ENCODE data around the gene CD1C.
"Not testable (repeated sequence)": the region's sequence is repeated elsewhere in the genome, so short reads cannot be mapped to it uniquely, and the experiment has no call there.

Gene CD1C

DNA sequence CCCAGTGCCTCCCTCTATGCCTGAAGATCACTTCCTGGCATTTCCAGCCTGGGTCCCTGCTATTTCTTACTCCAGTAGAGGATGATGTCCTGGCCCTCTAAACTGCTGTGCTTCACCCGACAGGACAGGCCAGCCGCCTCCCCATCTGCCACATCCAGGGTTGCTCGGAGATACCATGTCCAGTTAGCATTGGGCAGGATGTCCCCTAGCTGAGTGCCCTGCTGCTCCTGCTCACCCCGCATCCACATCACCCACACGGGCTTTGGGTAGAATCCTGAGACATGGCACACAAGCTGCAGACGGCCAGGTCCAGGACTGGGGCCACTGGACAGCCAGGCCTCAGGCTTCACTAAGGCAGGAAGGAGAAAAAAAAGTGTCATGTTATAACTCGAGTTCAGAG lies 39.6 kb downstream of the CD1C start:
- no peak for DNase-seq

GRCh38 chr1:158329733-158330132 lies 40.0 kb downstream of the CD1C start:
- no peak for DNase-seq

DNA sequence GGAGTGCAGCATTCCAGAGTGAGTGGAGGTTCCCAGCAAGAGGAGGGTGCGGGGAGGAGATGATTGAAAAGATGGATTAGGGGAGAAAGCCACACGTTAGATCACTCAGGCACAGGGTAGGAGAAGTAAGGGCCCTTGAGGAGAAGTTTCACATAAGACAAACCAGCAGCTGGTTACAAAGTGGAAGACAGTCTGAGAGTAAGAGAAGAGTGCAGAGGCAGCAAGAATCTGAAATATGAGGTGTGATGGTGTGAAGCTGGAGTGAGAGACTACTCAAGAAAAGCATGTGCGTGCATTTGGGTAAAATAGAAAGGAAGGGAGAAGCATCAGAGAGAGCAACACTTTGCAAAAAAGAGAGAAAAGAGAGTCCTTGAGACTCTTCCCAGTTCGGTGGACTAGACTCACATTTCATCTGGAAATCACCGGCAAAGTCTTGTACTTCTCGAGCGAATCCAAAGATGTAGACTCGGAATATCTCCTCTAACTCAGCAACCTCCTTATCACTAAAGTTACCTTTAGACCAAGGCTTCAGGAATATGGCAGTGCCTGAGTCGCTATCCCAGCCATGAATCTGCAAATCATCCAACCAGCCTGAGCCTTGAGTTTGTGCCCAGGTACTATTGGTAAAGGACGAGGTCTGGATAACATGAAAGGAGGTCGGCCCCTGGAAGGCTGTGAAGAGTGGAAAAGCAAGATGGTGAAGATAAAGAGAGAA lies 40.8 kb downstream of the CD1C start:
- no peak for DNase-seq

GRCh38 chr1:158331106-158331425 lies 41.3 kb downstream of the CD1C start:
- DNase-seq = no peak

DNA sequence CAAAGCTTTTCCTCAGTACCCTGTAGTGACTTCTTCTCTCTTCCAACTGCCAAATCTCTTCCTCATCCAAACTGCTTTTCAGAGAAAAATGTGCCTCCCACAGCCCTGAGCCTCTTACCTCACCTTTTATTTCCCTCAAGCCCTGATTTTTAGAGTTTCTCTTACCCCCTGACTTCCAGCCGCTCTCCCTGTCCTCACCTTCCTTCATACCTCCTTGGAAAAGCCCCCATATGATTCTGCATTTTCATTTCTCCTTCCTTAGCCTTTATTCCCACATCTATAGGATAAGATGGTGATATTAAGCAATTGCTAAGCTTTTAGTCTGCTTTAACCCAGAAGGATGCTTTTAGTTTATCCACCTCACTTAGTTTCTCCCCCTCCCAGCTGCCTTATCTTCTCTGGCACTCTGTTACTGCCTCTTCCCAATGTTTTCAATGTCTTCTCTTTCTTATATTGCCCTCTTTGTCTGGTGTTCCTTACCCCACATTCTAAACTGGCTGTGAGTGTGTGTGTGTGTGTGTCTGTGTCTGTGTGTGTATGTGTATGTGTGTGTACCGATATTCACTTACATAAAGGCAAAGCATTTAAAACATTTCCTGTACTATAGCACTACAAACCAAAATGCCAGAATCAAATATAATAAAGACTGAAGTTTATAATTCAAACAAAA lies 41.9 kb downstream of the CD1C start, which contains the start of gene CD1B:
Gene CD1B (minus strand): TSS at position 51 of the 670 bp plus-strand sequence. CDS start 108 bp downstream, outside the sequence.
- DNase-seq = no peak

- no peak for DNase-seq
Observed at GRCh38 chr1:158333405-158334155, 43.9 kb downstream of the CD1C start.

DNA sequence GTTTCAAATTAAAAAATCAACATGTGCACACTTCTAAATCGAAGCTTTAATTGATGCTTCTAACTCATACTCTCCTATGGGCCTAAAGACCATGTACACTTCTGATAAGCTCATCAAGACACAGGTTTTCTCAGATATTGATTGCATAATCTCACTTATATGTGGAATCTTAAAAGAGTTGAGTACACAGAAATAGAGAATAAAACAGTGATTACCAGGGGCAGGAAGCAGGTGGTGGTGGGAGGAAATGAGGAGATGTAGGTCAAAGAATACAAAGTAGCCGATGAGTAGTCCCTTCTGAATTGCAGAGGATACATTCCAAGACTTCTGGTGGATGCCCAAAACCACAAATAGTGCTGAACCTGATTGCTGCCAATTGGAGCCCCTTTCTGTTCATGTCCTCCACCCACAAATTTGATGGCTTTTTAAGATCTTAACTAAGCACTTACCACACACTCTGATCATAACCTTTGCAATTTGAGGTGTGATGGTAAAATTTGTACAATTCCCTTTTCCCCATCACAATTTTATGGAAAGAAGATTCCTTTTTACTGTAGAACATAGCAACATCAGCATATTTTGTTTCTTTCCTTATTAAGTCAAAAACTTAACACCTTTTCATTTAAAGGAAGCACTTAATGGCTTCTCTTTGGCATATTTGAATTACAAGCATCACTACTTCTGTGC lies 44.9 kb downstream of the CD1C start:
- DNase-seq = no peak

GRCh38 chr1:158335213-158335532 lies 45.5 kb downstream of the CD1C start:
- DNase-seq = no peak

DNA sequence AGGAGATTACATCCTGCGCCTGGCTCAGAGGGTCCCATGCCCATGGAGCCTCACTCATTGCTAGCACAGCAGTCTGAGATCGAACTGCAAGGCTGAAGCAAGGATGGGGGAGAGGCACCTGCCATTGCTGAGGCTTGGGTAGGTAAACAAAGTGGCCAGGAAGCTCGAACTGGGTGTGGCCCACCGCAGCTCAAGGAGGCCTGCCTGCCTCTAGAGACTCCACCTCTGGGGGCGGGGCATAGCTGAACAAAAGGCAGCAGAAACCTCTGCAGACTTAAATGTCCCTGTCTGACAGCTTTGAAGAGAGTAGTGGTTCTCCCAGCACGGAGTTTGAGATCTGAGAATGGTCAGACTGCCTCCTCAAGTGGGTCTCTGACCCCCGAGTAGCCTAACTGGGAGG lies 46.7 kb downstream of the CD1C start:
- DNase-seq = not testable (repeated sequence)
